Measurements from ENCODE around the gene PCSK4. TPM values are rescaled to one million over a fixed set of nuclear protein-coding genes. Genes with fewer than 3 reads are reported as not detected.

PCSK4 gene
- total and polyA plus RNA-seq, 12 donors: 0.38 to 3.9 (median 1.4) TPM

DNA sequence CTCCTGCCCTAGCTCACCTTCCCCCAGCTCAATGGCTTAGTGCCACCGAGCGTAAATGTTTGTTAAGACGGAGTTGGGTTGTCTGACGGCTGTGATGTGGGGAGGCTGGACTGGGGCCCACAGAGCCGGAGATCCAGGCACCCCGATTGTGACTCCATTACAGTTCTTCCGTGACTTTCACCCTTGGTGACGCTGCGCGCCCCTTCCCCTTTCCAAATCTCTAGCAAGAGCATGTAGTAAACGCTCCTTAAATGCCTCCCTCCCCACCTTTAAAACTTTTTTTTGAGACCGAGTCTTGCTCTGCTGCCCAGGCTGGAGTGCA is 1.7 kb upstream of the PCSK4 start:
- Histone ChIP-seq H3K36me3 (no peaks in the 10 kb centered on the region), H3K4me1 (peaks cover 3 to 30% (median 14%) of the 10 kb centered on the region in 9 donors), H3K27ac (no peak overlapping the region), H3K4me3 (peak overlapping the region in 4 of 10 donors; percentile 55 to 66 (median 62)), H3K27me3 (peaks cover 0 to 26% (median 8%) of the 10 kb centered on the region in 7 donors), H3K9me3 (no peaks in the 10 kb centered on the region)
- DNase-seq (no peak), ATAC-seq (no peak)
- TF ChIP-seq, protein P1, sequence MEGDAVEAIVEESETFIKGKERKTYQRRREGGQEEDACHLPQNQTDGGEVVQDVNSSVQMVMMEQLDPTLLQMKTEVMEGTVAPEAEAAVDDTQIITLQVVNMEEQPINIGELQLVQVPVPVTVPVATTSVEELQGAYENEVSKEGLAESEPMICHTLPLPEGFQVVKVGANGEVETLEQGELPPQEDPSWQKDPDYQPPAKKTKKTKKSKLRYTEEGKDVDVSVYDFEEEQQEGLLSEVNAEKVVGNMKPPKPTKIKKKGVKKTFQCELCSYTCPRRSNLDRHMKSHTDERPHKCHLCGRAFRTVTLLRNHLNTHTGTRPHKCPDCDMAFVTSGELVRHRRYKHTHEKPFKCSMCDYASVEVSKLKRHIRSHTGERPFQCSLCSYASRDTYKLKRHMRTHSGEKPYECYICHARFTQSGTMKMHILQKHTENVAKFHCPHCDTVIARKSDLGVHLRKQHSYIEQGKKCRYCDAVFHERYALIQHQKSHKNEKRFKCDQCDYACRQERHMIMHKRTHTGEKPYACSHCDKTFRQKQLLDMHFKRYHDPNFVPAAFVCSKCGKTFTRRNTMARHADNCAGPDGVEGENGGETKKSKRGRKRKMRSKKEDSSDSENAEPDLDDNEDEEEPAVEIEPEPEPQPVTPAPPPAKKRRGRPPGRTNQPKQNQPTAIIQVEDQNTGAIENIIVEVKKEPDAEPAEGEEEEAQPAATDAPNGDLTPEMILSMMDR (IDR thresholded peaks at IDR 0.05): no peak
- WGBS, 2 donors: 66 to 68% methylated on average over 12 of the region's 12 CpGs
- intact Hi-C loops (cut with DNase I): loop anchor here in 1 of 10 donors (2.0 kb wide), 1 partner anchor 15 kb away; no protein-coding TSS in a partner anchor

DNA sequence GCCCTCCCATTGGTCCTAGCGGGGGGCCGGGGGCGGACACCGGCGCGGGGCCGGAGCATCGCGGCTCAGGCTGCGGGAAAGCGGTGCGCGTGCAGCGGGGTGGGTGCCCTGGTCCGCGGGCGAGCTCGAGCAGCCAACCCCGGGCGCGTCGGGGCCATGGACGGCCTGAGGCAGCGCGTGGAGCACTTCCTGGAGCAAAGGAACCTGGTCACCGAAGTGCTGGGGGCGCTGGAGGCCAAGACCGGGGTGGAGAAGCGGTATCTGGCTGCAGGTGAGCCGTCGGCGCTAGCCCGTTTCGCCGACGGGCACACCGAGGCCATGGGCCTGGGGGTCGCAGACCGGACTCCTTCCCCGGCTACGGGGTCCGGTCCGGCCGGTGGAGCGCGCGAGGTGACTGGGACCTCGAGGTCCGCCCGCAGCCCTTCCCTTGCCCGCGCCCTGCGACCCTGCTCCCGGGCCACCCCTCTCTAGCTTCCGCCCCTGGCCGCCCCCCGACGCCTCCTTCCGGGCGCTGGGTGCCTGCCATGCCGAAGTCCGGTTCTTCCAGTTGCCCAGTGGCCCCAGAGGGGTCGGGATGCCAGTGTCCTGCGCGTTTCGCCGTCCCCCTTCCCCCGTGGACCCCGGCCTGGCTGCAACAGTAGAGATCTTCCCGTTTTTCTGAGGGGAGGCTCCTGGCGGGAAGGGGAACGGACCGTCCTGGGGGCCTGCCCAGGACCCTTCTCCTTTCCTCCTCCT is 1.1 kb upstream of the PCSK4 start, which contains the start of gene REEP6:
REEP6 (plus strand) TSS at position 68 of the 735 bp plus-strand sequence; CDS start at position 157, 89 bp downstream.
- Histone ChIP-seq H3K4me1 (peaks cover 3 to 30% (median 14%) of the 10 kb centered on the region in 9 donors), H3K9me3 (no peaks in the 10 kb centered on the region), H3K27me3 (peaks cover 0 to 21% (median 6%) of the 10 kb centered on the region in 7 donors), H3K27ac (peak within 1 kb of the TSS in 9 of 10 donors; percentile 47 to 75 (median 70)), H3K36me3 (no peaks in the 10 kb centered on the region), H3K4me3 (peak within 1 kb of the TSS; percentile 13 to 78 (median 62))
- TF ChIP-seq, protein P1 (IDR thresholded peaks at IDR 0.05): no peak
- intact Hi-C loops (cut with DNase I): loop anchor here in 1 of 10 donors (2.0 kb wide), 1 partner anchor 16 kb away; no protein-coding TSS in a partner anchor
- ATAC-seq: no peak
- DNase-seq: no peak
- WGBS, 2 donors: 4 to 5% methylated on average over 70 to 73 of the region's 73 CpGs

DNA sequence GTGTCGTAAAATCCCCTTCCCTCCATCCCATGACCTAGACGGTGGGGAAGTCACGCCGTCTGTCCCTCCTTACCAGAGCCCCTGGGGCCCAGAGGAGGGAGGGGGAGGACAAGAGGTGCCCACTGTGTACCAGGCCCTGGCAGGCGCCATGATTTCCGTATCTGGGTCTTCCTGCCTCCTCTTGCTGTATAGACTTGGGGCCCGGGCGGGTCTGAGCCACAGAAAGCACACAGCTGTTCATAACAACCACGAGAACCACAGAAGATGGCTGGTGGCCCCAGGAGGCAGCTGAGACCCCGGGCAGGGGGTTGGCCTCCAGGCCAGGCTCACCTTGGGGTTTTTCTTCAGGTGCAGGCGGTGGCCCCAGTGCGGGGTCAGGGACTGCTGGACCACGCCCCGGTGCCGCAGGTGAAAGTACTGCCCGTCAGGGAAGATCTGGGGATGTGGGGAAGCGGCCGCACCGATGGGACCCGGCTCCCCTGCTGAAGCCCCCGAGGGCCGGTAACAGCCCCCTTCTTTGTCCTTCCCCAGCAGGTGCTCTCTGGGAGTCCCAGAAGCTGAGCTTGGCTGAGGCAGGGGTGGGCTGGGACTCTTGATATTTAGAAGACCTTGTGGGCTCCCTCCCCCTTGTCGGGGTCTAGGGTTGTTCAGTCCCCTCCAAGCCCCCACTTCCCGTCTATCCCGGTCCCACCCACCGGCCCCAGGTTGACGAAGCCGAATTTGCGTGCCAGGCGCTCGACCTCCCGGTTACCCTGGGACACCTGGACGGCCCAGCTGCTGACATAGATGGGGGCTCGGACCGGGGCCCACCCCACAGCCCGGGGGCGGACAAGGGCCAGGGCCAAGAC is 463 bp downstream of the PCSK4 start:
- Histone ChIP-seq H3K27me3 (peaks cover 0 to 21% (median 6%) of the 10 kb centered on the region in 7 donors), H3K4me1 (peaks cover 3 to 30% (median 14%) of the 10 kb centered on the region in 9 donors), H3K9me3 (no peaks in the 10 kb centered on the region), H3K27ac (peak overlapping the region in 9 of 10 donors; percentile 47 to 75 (median 70)), H3K4me3 (peak overlapping the region; percentile 13 to 78 (median 54)), H3K36me3 (no peaks in the 10 kb centered on the region)
- 32% methylated on average over 36 to 37 of the region's 37 CpGs for WGBS, 2 donors
- ATAC-seq (peak in 1 of 8 donors; percentile 0), DNase-seq (no peak)
- intact Hi-C loops (cut with DNase I): loop anchor here in 2 of 10 donors (1.0 to 2.0 kb wide), 2 partner anchors 10 to 17 kb away; partner anchors contain the start of gene C19orf25 (in 1 of the 2)
- TF ChIP-seq, protein P1 (IDR thresholded peaks at IDR 0.05): no peak

DNA sequence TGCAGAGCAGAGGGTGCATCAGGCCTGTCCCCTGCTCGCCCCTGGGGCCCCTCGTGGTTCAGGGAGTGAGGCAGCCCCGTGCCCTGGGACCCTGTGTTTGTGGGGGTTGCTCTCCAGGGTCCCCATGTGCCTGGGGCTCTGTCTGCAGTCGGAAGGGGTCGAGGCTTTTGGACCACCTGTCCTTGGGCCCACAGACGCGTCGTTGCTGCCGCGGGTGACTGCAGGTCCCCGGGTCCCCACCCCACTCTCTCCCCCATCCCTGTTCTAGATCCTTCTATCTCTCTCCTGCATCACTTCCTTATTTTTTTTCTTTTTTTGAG is 1.9 kb downstream of the PCSK4 start:
- Histone ChIP-seq H3K36me3 (no peaks in the 10 kb centered on the region), H3K27me3 (peaks cover 0 to 21% (median 6%) of the 10 kb centered on the region in 7 donors), H3K4me3 (no peak overlapping the region), H3K9me3 (no peaks in the 10 kb centered on the region), H3K27ac (no peak overlapping the region), H3K4me1 (peaks cover 3 to 29% (median 14%) of the 10 kb centered on the region in 9 donors)
- TF ChIP-seq, protein P1 (IDR thresholded peaks at IDR 0.05): no peak
- 88 to 94% methylated on average over 11 of the region's 11 CpGs for WGBS, 2 donors
- no peak for ATAC-seq
- intact Hi-C loops (cut with DNase I): no loop called here
- DNase-seq: no peak
